K562 (cell line): Measurements from ENCODE around the gene ARPC1A. TPM values are rescaled to one million over a fixed set of nuclear protein-coding genes. Genes with fewer than 3 reads are reported as not detected.
A peak's percentile ranks its signal among the peaks of the same experiment; 100 is the strongest.

Source experiments
- ARHGAP35 ChIP-seq: fragments of 450-650 bp; IDR thresholded peaks from 2 replicates; pipeline ENCODE4 v1.6.1; 2018; ENCODE audit not compliant: partially characterized antibody
- ARID3B ChIP-seq: fragments of 250-450 bp; sonication (Bioruptor Pico); IDR thresholded peaks from 2 replicates; pipeline ENCODE4 v1.4.0; 2020; ENCODE audit warnings: borderline replicate concordance
- ARID4B ChIP-seq: sonication (generic); formaldehyde crosslinking; IDR thresholded peaks from 2 replicates; pipeline ENCODE4 v1.8.0; 2022; ENCODE audit warnings: mild to moderate bottlenecking, missing genetic modification reagents
- C11orf30 ChIP-seq: fragments of 450-650 bp; IDR thresholded peaks from 2 replicates; pipeline ENCODE4 v1.6.1; 2016; ENCODE audit warnings: low read depth, mild to moderate bottlenecking
- CBX8 ChIP-seq: fragments of 200-600 bp; sonication (generic); IDR thresholded peaks from 2 replicates; pipeline ENCODE4 v1.6.1; 2012; ENCODE audit warnings: borderline replicate concordance, mixed run types, low read depth, mild to moderate bottlenecking, moderate library complexity, mixed read lengths, low read length, control low read depth, inconsistent platforms; ENCODE audit not compliant: poor library complexity, severe bottlenecking; ENCODE audit errors: extremely low read depth
- CEBPB ChIP-seq: fragments of 450-650 bp; IDR thresholded peaks from 2 replicates; pipeline ENCODE4 v1.6.1; 2016; ENCODE audit warnings: missing genetic modification characterization, missing compliant biosample characterization
- FOXJ3 ChIP-seq: sonication (generic); formaldehyde crosslinking; IDR thresholded peaks from 2 replicates; pipeline ENCODE4 v1.4.0; 2020; ENCODE audit warnings: mild to moderate bottlenecking, missing genetic modification reagents
- GATAD2B ChIP-seq: fragments of 450-650 bp; IDR thresholded peaks from 2 replicates; pipeline ENCODE4 v1.6.1; 2017; ENCODE audit warnings: mild to moderate bottlenecking, borderline replicate concordance
- HDAC1 ChIP-seq, 2 experiments: fragments of 450-650 bp; IDR thresholded peaks; 2 replicates each; pipeline ENCODE4 v1.6.1; 2016 to 2017; ENCODE audit warnings: inconsistent platforms in 1 of 2, mild to moderate bottlenecking in 1 of 2, moderate library complexity in 1 of 2
- HOXB6 ChIP-seq: fragments of 250-450 bp; sonication (Bioruptor Pico); IDR thresholded peaks from 2 replicates; pipeline ENCODE4 v1.5.1; 2022; ENCODE audit warnings: mild to moderate bottlenecking, borderline replicate concordance
- IFI16 ChIP-seq: fragments of 250-450 bp; sonication (Bioruptor Pico); IDR thresholded peaks from 2 replicates; pipeline ENCODE4 v2.1.2; 2022; ENCODE audit warnings: mild to moderate bottlenecking, inconsistent platforms
- MLX ChIP-seq, 2 experiments: fragments of 450-650 bp in 1 of 2; sonication (generic) in 1 of 2; formaldehyde crosslinking; conservative IDR thresholded peaks; 2 replicates each; pipeline versions ENCODE4 v1.4.0 to v1.8.1; 2020 to 2022; ENCODE audit warnings: mild to moderate bottlenecking in 1 of 2, missing genetic modification reagents in 1 of 2
- POLR2H ChIP-seq: IDR thresholded peaks from 2 replicates; pipeline ENCODE4 v1.6.1; 2016; ENCODE audit warnings: missing genetic modification characterization, low read depth, mild to moderate bottlenecking, control low read depth, missing compliant biosample characterization, moderate library complexity
- RAD21 ChIP-seq, 2 experiments: fragments of 250-450 bp in 1 of 2; fragments of 450-650 bp in 1 of 2; sonication (Bioruptor Pico) in 1 of 2; formaldehyde crosslinking in 1 of 2; IDR thresholded peaks in 1 of 2; conservative IDR thresholded peaks in 1 of 2; 2 replicates each; pipeline versions ENCODE4 v1.4.0 to v1.8.0; 2020 to 2022; ENCODE audit warnings: mild to moderate bottlenecking in 2 of 2, moderate library complexity in 1 of 2
- RBM17 ChIP-seq: fragments of 200-400 bp; formaldehyde crosslinking; IDR thresholded peaks from 2 replicates; pipeline ENCODE4 v1.6.1; 2017; ENCODE audit warnings: low read depth, mild to moderate bottlenecking, low read length, borderline replicate concordance
- SAFB ChIP-seq: fragments of 200-400 bp; formaldehyde crosslinking; IDR thresholded peaks from 2 replicates; pipeline ENCODE4 v1.6.1; 2017; ENCODE audit warnings: low read depth, low read length, borderline replicate concordance
- SMARCB1 ChIP-seq: IDR thresholded peaks from 2 replicates; pipeline ENCODE4 v1.6.1; 2011; ENCODE audit warnings: improper control_type of control experiment, low read depth; ENCODE audit not compliant: insufficient read length
- SOX6 ChIP-seq: fragments of 450-650 bp; IDR thresholded peaks from 2 replicates; pipeline ENCODE4 v1.6.1; 2014; ENCODE audit warnings: mild to moderate bottlenecking
- STAG1 ChIP-seq: sonication (generic); formaldehyde crosslinking; IDR thresholded peaks from 2 replicates; pipeline ENCODE4 v1.5.0; 2020; ENCODE audit warnings: missing genetic modification reagents, borderline replicate concordance
- SUPT5H ChIP-seq: fragments of 450-650 bp; IDR thresholded peaks from 2 replicates; pipeline ENCODE4 v1.6.1; 2016
- TCF7L2 ChIP-seq: fragments of 150-350 bp; IDR thresholded peaks from 2 replicates; pipeline ENCODE4 v1.6.1; 2016; ENCODE audit warnings: low read depth, mild to moderate bottlenecking, low read length, moderate library complexity
- ZNF24 ChIP-seq: fragments of 450-650 bp; IDR thresholded peaks from 2 replicates; pipeline ENCODE4 v1.6.1; 2016
- polyA plus RNA-seq, 8 experiments: library from polyadenylated mRNA; depleted of rRNA in 4 of 8; stranded (reverse) in 5 of 8; unstranded in 3 of 8; fragments of >200 nt; fragmentation: Nextera tagmentation in 2 of 8; fragmentation: Illumina TruSeq in 1 of 8; extraction: Ambion mirVana in 2 of 8; extraction: Trizol in 1 of 8; gene quantifications; 2 replicates each; pipeline versions ENCODE4 v1.2.1 to v1.2.3, GENCODE V29; 2011 to 2014; ENCODE audit warnings: inconsistent platforms in 1 of 8, missing spikeins in 1 of 8
- total RNA-seq, 7 experiments: library from RNA; depleted of rRNA in 6 of 7; stranded (reverse); fragments of >200 nt in 6 of 7; fragmentation: Illumina TruSeq in 2 of 7; extraction: Trizol in 2 of 7; gene quantifications; 2 replicates each; pipeline versions ENCODE4 v1.2.1 to v1.2.3, GENCODE V29; 2011 to 2021; ENCODE audit warnings: low replicate concordance in 1 of 7

The ARPC1A gene
- total and polyA plus RNA-seq, 9 of the 15 experiments (the other 6 are each of a cell fraction or from before 2014, with no cell fraction given), result 39.5 to 151 (median 86.1) TPM

GRCh38 chr7:99397297-99397983, 71.7 kb downstream of the ARPC1A start (continued):
- no peak for TF ChIP-seq ARID4B (CRISPR knock-in tag)
- peak in 1 of 2 experiments; percentile 58; a peak in 1 of 4 replicates for TF ChIP-seq MLX (CRISPR knock-in tag; conservative IDR thresholded peaks at IDR 0.05)
- TF ChIP-seq RAD21 (CRISPR knock-in tag; conservative IDR thresholded peaks at IDR 0.05 in 1 of 2, IDR thresholded peaks at IDR 0.05 in 1 of 2), result no peak
- TF ChIP-seq SUPT5H, result peak; percentile 55
- no peak for TF ChIP-seq HDAC1 (IDR thresholded peaks at IDR 0.05)
- no peak for TF ChIP-seq ZNF24
- TF ChIP-seq POLR2H, result no peak
- TF ChIP-seq GATAD2B, result no peak
- TF ChIP-seq FOXJ3, result no peak
- no peak for TF ChIP-seq ARID3B (CRISPR knock-in tag)
- TF ChIP-seq ARHGAP35, result no peak
- no peak for TF ChIP-seq SMARCB1
- TF ChIP-seq SOX6, result no peak
- TF ChIP-seq C11orf30, result no peak
- TF ChIP-seq RBM17, result no peak
- no peak for TF ChIP-seq TCF7L2
- no peak for TF ChIP-seq CEBPB (tag)
- TF ChIP-seq CBX8, result no peak
- TF ChIP-seq IFI16 (CRISPR knock-in tag), result no peak
- no peak for TF ChIP-seq STAG1
- no peak for TF ChIP-seq SAFB
- TF ChIP-seq HOXB6 (CRISPR knock-in tag), result no peak
